HepG2 (cell line): Measurements from ENCODE around the gene PARP15. TPM values are rescaled to one million over a fixed set of nuclear protein-coding genes. Genes with fewer than 3 reads are reported as not detected.

Experiments used
- ATAC-seq: fragments of 200-7000 bp; cut with Tn5 transposase; 3 replicates; pipeline ENCODE4 v1.9.1; 2020; ENCODE audit warnings: mild to moderate bottlenecking, moderate library complexity
- BruUV-seq: library from RNA; stranded (reverse); fragments of 400-500 nt; replicated peaks from 2 replicates; lab custom pipeline; 2021; lab: Mats Ljungman, UMichigan
- CTCF ChIA-PET: fragments of 300-600 bp; formaldehyde crosslinking; extraction: SDS; loops from one replicate; lab custom pipeline; 2021; ENCODE audit warnings: low total read pairs, inconsistent platforms, low intra/inter-chr PET ratio; lab: Yijun Ruan, JAX
- POLR2A ChIA-PET: fragments of 350-600 bp; sonication (Branson Sonifier 250); formaldehyde crosslinking; loops from one replicate; lab custom pipeline; 2020; ENCODE audit warnings: antibody characterized with exemption, inconsistent platforms; lab: Yijun Ruan, JAX
- DNase-seq: peaks from one replicate; pipeline ENCODE4 v3.0.0-alpha.2; 2015; ENCODE audit warnings: low spot score
- FAIRE-seq: peaks from 3 replicates; lab custom pipeline; 2011; peaks lifted over from hg19 to GRCh38; lab: Jason Lieb, UNC
- H2AFZ ChIP-seq: one replicate; pipeline ENCODE4 v1.6.1; 2011; ENCODE audit warnings: low read length, inconsistent platforms
- H3K27ac ChIP-seq: fragments of 300-600 bp; 3 replicates; pipeline ENCODE4 v1.8.0; 2011; ENCODE audit warnings: mixed run types, mild to moderate bottlenecking, mixed read lengths, low read length, inconsistent platforms; ENCODE audit not compliant: insufficient read depth; ENCODE audit errors: extremely low read length
- H3K27me3 ChIP-seq, 2 experiments: fragments of 200-600 bp in 1 of 2; 2 replicates in 1 of 2; 3 replicates in 1 of 2; pipeline versions ENCODE4 v1.6.0 to v1.8.0; 2011; ENCODE audit warnings: low read length in 2 of 2, mild to moderate bottlenecking in 2 of 2, moderate library complexity in 2 of 2, inconsistent platforms in 1 of 2; ENCODE audit not compliant: insufficient read depth in 2 of 2, control insufficient read depth in 1 of 2
- H3K36me3 ChIP-seq, 2 experiments: fragments of 200-600 bp in 1 of 2; replicated peaks in 1 of 2; 2 replicates in 1 of 2; 3 replicates in 1 of 2; pipeline versions ENCODE4 v1.5.1 to v1.8.0; 2011; ENCODE audit warnings: low read length in 2 of 2, inconsistent platforms in 1 of 2; ENCODE audit not compliant: insufficient read depth in 2 of 2, control insufficient read depth in 1 of 2
- H3K4me1 ChIP-seq: 2 replicates; pipeline ENCODE4 v1.5.1; 2012; ENCODE audit warnings: low read length, inconsistent platforms; ENCODE audit not compliant: insufficient read depth
- H3K4me2 ChIP-seq: 2 replicates; pipeline ENCODE4 v1.6.0; 2011; ENCODE audit warnings: low read depth, low read length, inconsistent platforms
- H3K4me3 ChIP-seq, 3 experiments: fragments of 200-600 bp in 1 of 3; sonication (generic), shearing (Covaris generic) in 1 of 3; replicated peaks in 1 of 3; 2 replicates each; pipeline ENCODE4 v1.5.1; 2011 to 2016; ENCODE audit warnings: low read length in 3 of 3, inconsistent platforms in 2 of 3, low read depth in 2 of 3, mild to moderate bottlenecking in 2 of 3, control low read depth in 1 of 3, mixed read lengths in 1 of 3; ENCODE audit not compliant: insufficient read depth in 1 of 3
- H3K79me2 ChIP-seq: one replicate; pipeline ENCODE4 v1.6.1; 2011; ENCODE audit warnings: low read length, inconsistent platforms; ENCODE audit not compliant: insufficient read depth
- H3K9ac ChIP-seq: 2 replicates; pipeline ENCODE4 v1.6.0; 2011; ENCODE audit warnings: mild to moderate bottlenecking, low read depth, low read length, inconsistent platforms; ENCODE audit not compliant: insufficient read depth
- H3K9me3 ChIP-seq: 2 replicates; pipeline ENCODE4 v1.5.1; 2012; ENCODE audit warnings: mild to moderate bottlenecking, low read length
- H4K20me1 ChIP-seq: 2 replicates; pipeline ENCODE4 v1.6.0; 2011; ENCODE audit warnings: inconsistent platforms, mild to moderate bottlenecking, low read length, moderate library complexity; ENCODE audit not compliant: insufficient read depth
- BCL6 ChIP-seq: IDR thresholded peaks from 2 replicates; pipeline ENCODE4 v1.6.1; 2016; ENCODE audit warnings: missing genetic modification reagents, missing compliant biosample characterization
- CREB1 ChIP-seq, 2 experiments: fragments of 450-650 bp in 1 of 2; IDR thresholded peaks; 2 replicates each; pipeline ENCODE4 v1.6.1; 2016 to 2017; ENCODE audit warnings: control low read depth in 1 of 2, mild to moderate bottlenecking in 1 of 2, missing compliant biosample characterization in 1 of 2, missing genetic modification characterization in 1 of 2
- IRX3 ChIP-seq: sonication (generic); formaldehyde crosslinking; IDR thresholded peaks from 2 replicates; pipeline ENCODE4 v1.8.1; 2023; ENCODE audit warnings: mild to moderate bottlenecking, low read depth, missing genetic modification reagents, borderline replicate concordance
- MED8 ChIP-seq: sonication (generic); formaldehyde crosslinking; IDR thresholded peaks from 2 replicates; pipeline ENCODE4 v1.8.1; 2023; ENCODE audit warnings: mild to moderate bottlenecking, missing genetic modification reagents; ENCODE audit not compliant: insufficient replicate concordance
- MZF1 ChIP-seq: sonication (generic); formaldehyde crosslinking; IDR thresholded peaks from 2 replicates; pipeline ENCODE4 v1.8.1; 2023; ENCODE audit warnings: mild to moderate bottlenecking, missing genetic modification reagents, borderline replicate concordance
- SOX5 ChIP-seq: IDR thresholded peaks from 2 replicates; pipeline ENCODE4 v1.6.1; 2016; ENCODE audit warnings: borderline replicate concordance
- SPEN ChIP-seq: sonication (generic); formaldehyde crosslinking; IDR thresholded peaks from 2 replicates; pipeline ENCODE4 v1.5.1; 2020; ENCODE audit warnings: low read depth, mild to moderate bottlenecking, missing genetic modification reagents
- ZFAT ChIP-seq: sonication (generic); formaldehyde crosslinking; conservative IDR thresholded peaks from 2 replicates; pipeline ENCODE4 v1.8.1; 2023; ENCODE audit warnings: missing genetic modification reagents, inconsistent platforms
- ZFP37 ChIP-seq: sonication (generic); formaldehyde crosslinking; IDR thresholded peaks from 2 replicates; pipeline ENCODE4 v1.4.0; 2020; ENCODE audit warnings: missing genetic modification reagents, borderline replicate concordance
- ZFYVE20 ChIP-seq: sonication (generic); formaldehyde crosslinking; IDR thresholded peaks from 2 replicates; pipeline ENCODE4 v1.8.0; 2023; ENCODE audit warnings: low read depth, mild to moderate bottlenecking, moderate library complexity, missing genetic modification reagents, borderline replicate concordance
- ZNF34 ChIP-seq: sonication (generic); formaldehyde crosslinking; IDR thresholded peaks from 2 replicates; pipeline ENCODE4 v1.4.0; 2020; ENCODE audit warnings: mild to moderate bottlenecking, missing genetic modification reagents, borderline replicate concordance
- ZNF501 ChIP-seq: sonication (generic); formaldehyde crosslinking; IDR thresholded peaks from 2 replicates; pipeline ENCODE4 v1.5.1; 2020; ENCODE audit warnings: mild to moderate bottlenecking, moderate library complexity, missing genetic modification reagents
- ZNF530 ChIP-seq: sonication (generic); formaldehyde crosslinking; IDR thresholded peaks from 2 replicates; pipeline ENCODE4 v1.5.0; 2020; ENCODE audit warnings: low read depth, mild to moderate bottlenecking, missing genetic modification reagents
- ZNF543 ChIP-seq: sonication (generic); formaldehyde crosslinking; IDR thresholded peaks from 2 replicates; pipeline ENCODE4 v1.4.0; 2020; ENCODE audit warnings: mild to moderate bottlenecking, missing genetic modification reagents
- ZSCAN9 ChIP-seq: IDR thresholded peaks from 2 replicates; pipeline ENCODE4 v1.6.1; 2016; ENCODE audit warnings: borderline replicate concordance
- WGBS: methylation state at CpG from one replicate; pipeline ENCODE4 v1.1.6; 2017; ENCODE audit warnings: low lambda C conversion rate; 5-methylcytosine and 5-hydroxymethylcytosine counted together
- in situ Hi-C: cut with HindIII; loops from 2 replicates; pipeline ENCODE4 v1.10.0; 2017; ENCODE audit warnings: low pct_unique_long_range_greater_than_20kb; ENCODE audit not compliant: extremely low pct_ligation_motif_present
- intact Hi-C: fragments of 100-400 bp; cut with micrococcal nuclease; formaldehyde crosslinking; loops from one replicate; pipeline ENCODE4 v1.10.0; 2022; ENCODE audit not compliant: unreplicated experiment
- polyA plus RNA-seq, 8 experiments: library from polyadenylated mRNA; depleted of rRNA in 3 of 8; stranded (reverse) in 7 of 8; unstranded in 1 of 8; fragments of >200 nt; fragmentation: Illumina TruSeq in 4 of 8; extraction: Trizol in 4 of 8; gene quantifications; 2 replicates each; pipeline versions ENCODE4 v1.2.1 to v1.2.3, GENCODE V29; 2011 to 2016; ENCODE audit warnings: low read depth in 4 of 8, missing spikeins in 1 of 8, mixed read lengths in 1 of 8; ENCODE audit not compliant: insufficient read depth in 1 of 8
- total RNA-seq, 5 experiments: library from RNA; depleted of rRNA; stranded (reverse); fragments of >200 nt; fragmentation: Illumina TruSeq; extraction: Trizol; gene quantifications; 2 replicates each; pipeline ENCODE4 v1.2.3, GENCODE V29; 2016; ENCODE audit warnings: low read depth in 1 of 5
- TF ChIP-seq, protein P1 (sequence below): sonication (generic); formaldehyde crosslinking; IDR thresholded peaks from 2 replicates; pipeline ENCODE4 v1.4.0; 2020; ENCODE audit warnings: missing genetic modification reagents
- TF ChIP-seq, protein P2 (sequence below): sonication (generic); formaldehyde crosslinking; IDR thresholded peaks from 2 replicates; pipeline ENCODE4 v1.8.0; 2022; ENCODE audit warnings: missing genetic modification reagents, mild to moderate bottlenecking, borderline replicate concordance
- TF ChIP-seq, protein P3 (sequence below): sonication (generic); formaldehyde crosslinking; conservative IDR thresholded peaks from 2 replicates; pipeline ENCODE4 v1.4.0; 2020; ENCODE audit warnings: missing genetic modification reagents
- TF ChIP-seq, protein P4 (sequence below): sonication (generic); formaldehyde crosslinking; IDR thresholded peaks from 2 replicates; pipeline ENCODE4 v1.8.1; 2023; ENCODE audit warnings: mild to moderate bottlenecking, inconsistent platforms, moderate library complexity, missing genetic modification reagents, borderline replicate concordance

Gene PARP15
- total and polyA plus RNA-seq, 2 of the 13 experiments (the other 11 are each of a cell fraction or from before 2014, with no cell fraction given): 0.02 TPM; not detected in 1

DNA sequence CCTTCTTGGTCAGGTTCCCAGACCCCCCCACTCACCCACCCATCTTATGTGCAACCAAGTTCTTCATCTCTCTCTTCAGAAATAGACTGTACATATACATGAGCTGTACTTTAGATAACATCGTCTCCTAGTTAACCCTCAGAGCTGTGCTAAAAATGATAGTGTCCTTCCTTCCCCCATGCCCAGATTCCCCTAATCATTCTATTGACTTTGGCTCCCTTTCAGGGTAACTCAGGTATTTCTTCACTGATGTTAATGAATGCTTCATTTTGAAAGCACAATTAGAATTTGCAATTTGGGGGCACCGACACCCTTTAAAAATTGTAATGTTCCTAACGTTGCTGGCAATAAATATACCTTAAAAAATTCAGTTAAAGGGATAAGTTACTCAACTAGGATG is 24.3 kb upstream of the PARP15 start:
- Histone ChIP-seq H3K4me2 (no peak overlapping the region), H3K27me3 (no peaks in the 10 kb centered on the region), H3K9ac (no peak overlapping the region), H4K20me1 (no peaks in the 10 kb centered on the region), H3K79me2 (no peaks in the 10 kb centered on the region), H3K4me1 (peaks cover 2% of the 10 kb centered on the region), H3K36me3 (no peaks in the 10 kb centered on the region), H2AFZ (no peak overlapping the region), H3K27ac (no peak overlapping the region), H3K4me3 (no peak overlapping the region), H3K9me3 (no peaks in the 10 kb centered on the region)
- POLR2A ChIA-PET: no interaction called here
- no peak for TF ChIP-seq BCL6 (CRISPR knock-in tag)
- no peak for TF ChIP-seq SOX5 (CRISPR knock-in tag)
- TF ChIP-seq ZFAT: no peak
- no peak for TF ChIP-seq ZFYVE20 (CRISPR knock-in tag)
- no peak for TF ChIP-seq MZF1 (CRISPR knock-in tag)
- TF ChIP-seq ZNF543: no peak
- TF ChIP-seq ZNF34 (CRISPR knock-in tag): no peak
- no peak for TF ChIP-seq ZFP37 (CRISPR knock-in tag)
- no peak for TF ChIP-seq ZNF530
- no peak for TF ChIP-seq SPEN
- TF ChIP-seq, protein P1, sequence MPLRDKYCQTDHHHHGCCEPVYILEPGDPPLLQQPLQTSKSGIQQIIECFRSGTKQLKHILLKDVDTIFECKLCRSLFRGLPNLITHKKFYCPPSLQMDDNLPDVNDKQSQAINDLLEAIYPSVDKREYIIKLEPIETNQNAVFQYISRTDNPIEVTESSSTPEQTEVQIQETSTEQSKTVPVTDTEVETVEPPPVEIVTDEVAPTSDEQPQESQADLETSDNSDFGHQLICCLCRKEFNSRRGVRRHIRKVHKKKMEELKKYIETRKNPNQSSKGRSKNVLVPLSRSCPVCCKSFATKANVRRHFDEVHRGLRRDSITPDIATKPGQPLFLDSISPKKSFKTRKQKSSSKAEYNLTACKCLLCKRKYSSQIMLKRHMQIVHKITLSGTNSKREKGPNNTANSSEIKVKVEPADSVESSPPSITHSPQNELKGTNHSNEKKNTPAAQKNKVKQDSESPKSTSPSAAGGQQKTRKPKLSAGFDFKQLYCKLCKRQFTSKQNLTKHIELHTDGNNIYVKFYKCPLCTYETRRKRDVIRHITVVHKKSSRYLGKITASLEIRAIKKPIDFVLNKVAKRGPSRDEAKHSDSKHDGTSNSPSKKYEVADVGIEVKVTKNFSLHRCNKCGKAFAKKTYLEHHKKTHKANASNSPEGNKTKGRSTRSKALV (CRISPR knock-in tag): no peak
- no peak for TF ChIP-seq CREB1 (IDR thresholded peaks at IDR 0.05)
- TF ChIP-seq CREB1 (CRISPR knock-in tag; IDR thresholded peaks at IDR 0.05): no peak
- TF ChIP-seq, protein P2, sequence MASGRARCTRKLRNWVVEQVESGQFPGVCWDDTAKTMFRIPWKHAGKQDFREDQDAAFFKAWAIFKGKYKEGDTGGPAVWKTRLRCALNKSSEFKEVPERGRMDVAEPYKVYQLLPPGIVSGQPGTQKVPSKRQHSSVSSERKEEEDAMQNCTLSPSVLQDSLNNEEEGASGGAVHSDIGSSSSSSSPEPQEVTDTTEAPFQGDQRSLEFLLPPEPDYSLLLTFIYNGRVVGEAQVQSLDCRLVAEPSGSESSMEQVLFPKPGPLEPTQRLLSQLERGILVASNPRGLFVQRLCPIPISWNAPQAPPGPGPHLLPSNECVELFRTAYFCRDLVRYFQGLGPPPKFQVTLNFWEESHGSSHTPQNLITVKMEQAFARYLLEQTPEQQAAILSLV (CRISPR knock-in tag): no peak
- no peak for TF ChIP-seq MED8 (CRISPR knock-in tag)
- TF ChIP-seq, protein P3, sequence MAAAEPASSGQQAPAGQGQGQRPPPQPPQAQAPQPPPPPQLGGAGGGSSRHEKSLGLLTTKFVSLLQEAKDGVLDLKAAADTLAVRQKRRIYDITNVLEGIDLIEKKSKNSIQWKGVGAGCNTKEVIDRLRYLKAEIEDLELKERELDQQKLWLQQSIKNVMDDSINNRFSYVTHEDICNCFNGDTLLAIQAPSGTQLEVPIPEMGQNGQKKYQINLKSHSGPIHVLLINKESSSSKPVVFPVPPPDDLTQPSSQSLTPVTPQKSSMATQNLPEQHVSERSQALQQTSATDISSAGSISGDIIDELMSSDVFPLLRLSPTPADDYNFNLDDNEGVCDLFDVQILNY (CRISPR knock-in tag): no peak
- TF ChIP-seq, protein P4, sequence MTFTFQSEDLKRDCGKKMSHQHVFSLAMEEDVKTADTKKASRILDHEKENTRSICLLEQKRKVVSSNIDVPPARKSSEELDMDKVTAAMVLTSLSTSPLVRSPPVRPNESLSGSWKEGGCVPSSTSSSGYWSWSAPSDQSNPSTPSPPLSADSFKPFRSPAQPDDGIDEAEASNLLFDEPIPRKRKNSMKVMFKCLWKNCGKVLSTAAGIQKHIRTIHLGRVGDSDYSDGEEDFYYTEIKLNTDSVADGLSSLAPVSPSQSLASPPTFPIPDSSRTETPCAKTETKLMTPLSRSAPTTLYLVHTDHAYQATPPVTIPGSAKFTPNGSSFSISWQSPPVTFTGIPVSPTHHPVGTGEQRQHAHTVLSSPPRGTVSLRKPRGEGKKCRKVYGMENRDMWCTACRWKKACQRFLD (CRISPR knock-in tag): no peak
- no peak for TF ChIP-seq IRX3 (CRISPR knock-in tag)
- no peak for TF ChIP-seq ZNF501 (CRISPR knock-in tag)
- no peak for TF ChIP-seq ZSCAN9
- in situ Hi-C loops: no loop called here
- ATAC-seq: no peak
- no peak for DNase-seq
- WGBS: 75% methylated on average over 3 of the region's 3 CpGs
- BruUV-seq: no TSS peak
- CTCF ChIA-PET: no interaction called here
- intact Hi-C loops: no loop called here
- no peak for FAIRE-seq
